ENCODE data around the gene EOMES. TPM values are rescaled to one million over a fixed set of nuclear protein-coding genes. Genes with fewer than 3 reads are reported as not detected.

EOMES gene
- total and polyA plus RNA-seq, 2 of the 8 experiments (the other 6 are each of a cell fraction or from before 2014, with no cell fraction given) = 0.09 to 0.47 TPM

DNA sequence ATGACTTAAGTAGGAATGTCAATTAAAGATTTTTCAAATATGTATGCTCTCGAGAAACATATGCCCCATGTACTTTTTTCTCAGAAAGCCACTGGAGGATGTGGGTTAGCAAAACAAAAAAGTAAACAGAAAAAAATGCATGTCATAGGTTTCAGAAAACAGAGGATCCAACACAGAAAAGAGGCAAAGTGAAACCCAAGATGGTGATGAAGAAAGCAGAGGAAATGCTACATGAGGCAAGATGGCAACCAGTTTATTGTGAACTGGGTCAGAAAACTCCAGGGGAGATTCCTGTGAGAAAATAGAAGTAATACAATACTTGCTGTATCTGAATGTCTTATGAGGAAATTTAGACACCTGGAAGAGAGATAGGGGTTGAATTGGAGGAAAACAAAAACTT lies 30.8 kb upstream of the EOMES start:
- no peak overlapping the region for H4K91ac ChIP-seq (replicated peaks; ENCODE audit: insufficient read length, low read length)
- no peak overlapping the region for H4K5ac ChIP-seq (ENCODE audit: insufficient read length, low read depth, low read length)
- no peaks in the 10 kb centered on the region; a peak in 1 of 7 replicates for H3K27me3 ChIP-seq (replicated peaks in 1 of 4; ENCODE audit: control insufficient read depth in 3 of 4, extremely low read depth in 1 of 4, insufficient read depth in 3 of 4, low read length in 3 of 4)
- no peak overlapping the region for H3K23ac ChIP-seq (ENCODE audit: insufficient read length)
- DNase-seq (ENCODE audit: low read depth in 1 of 2, low spot score in 2 of 2) = no peak
- no peak overlapping the region for H2BK15ac ChIP-seq (ENCODE audit: low read length)
- no peak overlapping the region for H3K18ac ChIP-seq (ENCODE audit: extremely low read depth, low read length)
- no peaks in the 10 kb centered on the region for H3K4me1 ChIP-seq (replicated peaks in 1 of 4; ENCODE audit: control insufficient read depth in 3 of 4, insufficient read depth in 4 of 4, low read length in 3 of 4)
- no peak overlapping the region for H2AFZ ChIP-seq (ENCODE audit: low read length)
- no peak overlapping the region for H3K4me3 ChIP-seq (ENCODE audit: extremely low read depth in 1 of 4, insufficient read depth in 2 of 4, low read depth in 3 of 4, low read length in 4 of 4)
- ChIA-PET POLR2A (ENCODE audit: partially characterized antibody) (no interaction called here), CTCF (ENCODE audit: partially characterized antibody) (no interaction called here)
- no peak for TF ChIP-seq TCF12 (IDR thresholded peaks at IDR 0.05; ENCODE audit: low read depth, low read length)
- TF ChIP-seq, protein P1, sequence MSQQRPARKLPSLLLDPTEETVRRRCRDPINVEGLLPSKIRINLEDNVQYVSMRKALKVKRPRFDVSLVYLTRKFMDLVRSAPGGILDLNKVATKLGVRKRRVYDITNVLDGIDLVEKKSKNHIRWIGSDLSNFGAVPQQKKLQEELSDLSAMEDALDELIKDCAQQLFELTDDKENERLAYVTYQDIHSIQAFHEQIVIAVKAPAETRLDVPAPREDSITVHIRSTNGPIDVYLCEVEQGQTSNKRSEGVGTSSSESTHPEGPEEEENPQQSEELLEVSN (IDR thresholded peaks at IDR 0.05) = no peak
- no peak for TF ChIP-seq SUZ12 (IDR thresholded peaks at IDR 0.05; ENCODE audit: low read length)
- TF ChIP-seq TAF1 (IDR thresholded peaks at IDR 0.05; ENCODE audit: low read depth, low read length) = no peak
- TF ChIP-seq RBBP5 (IDR thresholded peaks at IDR 0.05; ENCODE audit: borderline replicate concordance, low read depth, low read length) = no peak
- TF ChIP-seq, protein P2, sequence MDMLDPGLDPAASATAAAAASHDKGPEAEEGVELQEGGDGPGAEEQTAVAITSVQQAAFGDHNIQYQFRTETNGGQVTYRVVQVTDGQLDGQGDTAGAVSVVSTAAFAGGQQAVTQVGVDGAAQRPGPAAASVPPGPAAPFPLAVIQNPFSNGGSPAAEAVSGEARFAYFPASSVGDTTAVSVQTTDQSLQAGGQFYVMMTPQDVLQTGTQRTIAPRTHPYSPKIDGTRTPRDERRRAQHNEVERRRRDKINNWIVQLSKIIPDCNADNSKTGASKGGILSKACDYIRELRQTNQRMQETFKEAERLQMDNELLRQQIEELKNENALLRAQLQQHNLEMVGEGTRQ (IDR thresholded peaks at IDR 0.05; ENCODE audit: low read length) = no peak
- H2BK20ac ChIP-seq (ENCODE audit: low read length) = no peak overlapping the region
- no peak overlapping the region for H3K9ac ChIP-seq (replicated peaks in 1 of 4; ENCODE audit: extremely low read depth in 1 of 4, low read depth in 3 of 4, low read length in 3 of 4)
- H3K56ac ChIP-seq (replicated peaks; ENCODE audit: insufficient read length, low read depth, low read length) = no peak overlapping the region
- H3K14ac ChIP-seq (ENCODE audit: insufficient read length) = no peak overlapping the region
- no peak overlapping the region for H2AK5ac ChIP-seq (ENCODE audit: low read depth, low read length)
- no peaks in the 10 kb centered on the region for H3K36me3 ChIP-seq (ENCODE audit: control insufficient read depth in 2 of 4, insufficient read depth in 4 of 4, low read length in 3 of 4)
- H2BK5ac ChIP-seq (ENCODE audit: low read depth, low read length) = no peak overlapping the region
- H3K27ac ChIP-seq (ENCODE audit: low read depth, low read length) = no peak overlapping the region
- H2BK120ac ChIP-seq (replicated peaks; ENCODE audit: low read depth, low read length) = no peak overlapping the region
- no peaks in the 10 kb centered on the region for H4K20me1 ChIP-seq (replicated peaks in 1 of 2; ENCODE audit: control insufficient read depth in 1 of 2, insufficient read depth in 2 of 2, low read length in 2 of 2)
- H3K23me2 ChIP-seq (ENCODE audit: low read depth, low read length) = no peaks in the 10 kb centered on the region
- no peaks in the 10 kb centered on the region for H3K79me1 ChIP-seq (ENCODE audit: low read depth, low read length)
- H3K4ac ChIP-seq (replicated peaks; ENCODE audit: insufficient read length, low read depth, low read length) = no peak overlapping the region
- H3K4me2 ChIP-seq (ENCODE audit: insufficient read depth in 1 of 2, low read depth in 2 of 2, low read length in 2 of 2) = no peak overlapping the region
- FAIRE-seq = no peak
- 85% methylated on average over 1 of the region's 1 CpG; no CpG with 5 or more reads in 1 of the 2 experiments for WGBS, 2 experiments (ENCODE audit: extremely low coverage in 1 of 2, insufficient coverage in 1 of 2, insufficient read length in 1 of 2, insufficient replicate concordance in 2 of 2, low coverage in 1 of 2, low lambda C conversion rate in 2 of 2, missing lambda C conversion rate in 1 of 2)
- H3K9me3 ChIP-seq (ENCODE audit: insufficient read depth in 2 of 2, low read depth in 1 of 2, low read length in 1 of 2) = no peaks in the 10 kb centered on the region
- H3K79me2 ChIP-seq (ENCODE audit: control insufficient read depth in 1 of 2, insufficient read depth in 2 of 2, low read length in 2 of 2) = no peaks in the 10 kb centered on the region
- no peak overlapping the region for H4K8ac ChIP-seq (ENCODE audit: extremely low read depth, insufficient read depth, low read length)
- H2BK12ac ChIP-seq (ENCODE audit: low read depth, low read length) = no peak overlapping the region

All from H1 (cell line).